CD4-positive, alpha-beta T cell treated with Interferon gamma for 1 hour (primary cell): Measurements from ENCODE around the gene ADK.

Experiments used
- DNase-seq: peaks from one replicate; pipeline ENCODE4 v3.0.0-alpha.2; 2020

Gene ADK

DNA sequence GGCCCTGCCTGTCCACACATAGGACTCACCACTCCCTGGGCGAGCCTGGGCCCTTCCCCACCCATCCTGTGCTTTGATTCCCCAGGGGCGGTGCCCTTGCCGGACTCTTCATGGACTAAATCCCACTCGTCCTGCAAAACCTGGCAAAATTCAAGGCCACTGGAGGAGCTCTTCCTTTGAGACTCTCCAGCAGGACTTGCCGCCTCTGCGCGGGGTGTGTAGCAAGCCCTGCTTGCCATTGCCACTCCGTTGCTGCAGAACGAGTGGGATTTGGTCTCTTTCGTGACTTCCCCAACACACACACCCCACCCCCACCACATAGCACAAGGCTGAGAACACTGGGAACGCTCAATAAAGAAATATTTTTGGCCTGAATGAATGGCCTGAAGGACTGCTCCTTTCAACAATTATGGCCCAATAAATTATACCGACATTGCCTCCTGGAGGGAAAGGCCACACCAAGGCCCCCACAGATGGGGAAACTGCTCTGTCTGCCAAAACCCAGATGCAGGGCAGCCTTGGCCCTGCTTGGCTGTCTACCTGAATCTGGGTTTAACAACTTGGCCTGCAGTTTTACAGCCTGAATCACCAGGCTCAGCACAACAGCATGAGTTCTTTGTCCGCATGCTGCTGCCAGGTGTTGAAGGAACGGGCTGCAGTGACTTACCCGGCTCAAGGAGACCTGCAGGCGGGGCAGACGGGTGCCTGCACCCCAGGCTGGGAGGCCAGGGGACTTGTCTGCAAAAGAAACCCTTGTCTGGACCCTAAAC lies 602.6 kb downstream of the ADK start:
- DNase-seq = no peak

DNA sequence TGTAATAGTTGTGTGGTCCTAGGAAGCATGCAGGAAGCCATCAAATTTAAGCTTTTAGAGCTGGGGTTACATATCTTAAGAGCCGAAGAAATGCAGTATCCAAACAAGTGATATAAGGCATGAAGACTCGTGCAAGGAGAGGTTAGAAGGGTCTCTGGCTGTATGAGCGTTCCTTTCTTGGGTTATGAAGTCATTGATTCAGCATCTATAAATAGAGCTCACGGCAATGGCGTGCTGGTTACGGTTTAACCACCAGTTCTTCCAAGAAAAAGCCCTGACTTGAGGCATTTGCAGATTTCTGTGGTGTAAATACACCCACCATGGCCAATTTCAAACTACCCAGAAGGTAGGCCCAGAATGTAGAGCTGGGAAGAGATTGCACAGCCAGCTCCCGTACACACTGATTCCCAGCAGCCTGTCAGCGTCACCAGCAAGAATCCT lies 603.4 kb downstream of the ADK start:
- DNase-seq = no peak

GRCh38 chr10:74755273-74755672 lies 604.3 kb downstream of the ADK start:
- DNase-seq = no peak
